ENCODE data around the gene PAFAH2.

DNA sequence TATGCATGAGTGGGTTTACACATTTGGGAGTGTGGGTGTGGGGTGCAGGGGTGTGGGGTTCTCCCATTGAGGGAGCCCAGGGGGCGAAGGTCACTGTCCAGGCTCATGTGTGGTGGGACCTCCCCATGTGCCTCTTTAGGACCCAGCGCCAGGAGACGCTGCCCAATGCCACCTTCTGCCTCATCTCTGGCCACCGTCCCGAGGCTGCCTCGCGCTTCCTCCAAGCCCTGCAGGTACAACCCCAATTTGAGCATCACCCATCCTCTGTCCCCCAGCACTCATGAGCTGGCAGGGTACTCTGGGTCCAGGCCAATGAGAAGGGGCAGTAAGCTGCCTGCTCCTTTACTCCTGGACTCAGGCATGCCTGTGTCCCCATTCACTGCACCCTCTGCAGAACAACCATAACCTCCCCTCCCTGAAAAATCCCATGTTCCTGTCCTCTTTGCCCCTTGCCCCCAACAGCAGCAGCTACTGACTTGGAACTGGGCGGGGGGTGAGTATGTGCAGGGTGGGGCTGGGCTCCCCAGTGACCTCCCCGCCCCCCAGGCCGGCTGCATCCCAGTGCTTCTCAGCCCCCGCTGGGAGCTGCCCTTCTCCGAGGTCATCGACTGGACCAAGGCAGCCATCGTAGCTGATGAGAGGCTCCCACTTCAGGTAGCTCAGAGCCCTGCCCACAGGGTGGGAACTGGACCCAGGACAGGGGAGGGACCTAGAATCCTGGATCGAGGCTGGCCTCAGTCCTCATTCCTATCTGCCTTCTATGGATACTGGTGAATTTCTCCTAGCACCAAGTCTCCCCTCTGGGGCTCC is 31.4 kb upstream of the PAFAH2 start:
- TF ChIP-seq, protein P1, sequence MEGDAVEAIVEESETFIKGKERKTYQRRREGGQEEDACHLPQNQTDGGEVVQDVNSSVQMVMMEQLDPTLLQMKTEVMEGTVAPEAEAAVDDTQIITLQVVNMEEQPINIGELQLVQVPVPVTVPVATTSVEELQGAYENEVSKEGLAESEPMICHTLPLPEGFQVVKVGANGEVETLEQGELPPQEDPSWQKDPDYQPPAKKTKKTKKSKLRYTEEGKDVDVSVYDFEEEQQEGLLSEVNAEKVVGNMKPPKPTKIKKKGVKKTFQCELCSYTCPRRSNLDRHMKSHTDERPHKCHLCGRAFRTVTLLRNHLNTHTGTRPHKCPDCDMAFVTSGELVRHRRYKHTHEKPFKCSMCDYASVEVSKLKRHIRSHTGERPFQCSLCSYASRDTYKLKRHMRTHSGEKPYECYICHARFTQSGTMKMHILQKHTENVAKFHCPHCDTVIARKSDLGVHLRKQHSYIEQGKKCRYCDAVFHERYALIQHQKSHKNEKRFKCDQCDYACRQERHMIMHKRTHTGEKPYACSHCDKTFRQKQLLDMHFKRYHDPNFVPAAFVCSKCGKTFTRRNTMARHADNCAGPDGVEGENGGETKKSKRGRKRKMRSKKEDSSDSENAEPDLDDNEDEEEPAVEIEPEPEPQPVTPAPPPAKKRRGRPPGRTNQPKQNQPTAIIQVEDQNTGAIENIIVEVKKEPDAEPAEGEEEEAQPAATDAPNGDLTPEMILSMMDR (IDR thresholded peaks at IDR 0.05): no peak
- TF ChIP-seq POLR2A (IDR thresholded peaks at IDR 0.05): no peak

All from heart left ventricle (tissue), 13 donors.